Parathyroid adenoma (tissue), 2 donors: ENCODE results near the gene LINC00237.

ENCODE experiments used
- H2AFZ ChIP-seq: fragments of 300-600 bp; sonication (generic); one replicate; pipeline ENCODE4 v1.7.0; 2017; ENCODE audit warnings: antibody characterized with exemption, mild to moderate bottlenecking
- H3K27ac ChIP-seq: fragments of 300-600 bp; sonication (generic); one replicate; pipeline ENCODE4 v1.7.0; 2017
- H3K27me3 ChIP-seq: fragments of 300-600 bp; sonication (generic); one replicate; pipeline ENCODE4 v1.7.0; 2017; ENCODE audit warnings: low read length; ENCODE audit not compliant: control insufficient read depth, insufficient read depth
- H3K36me3 ChIP-seq: fragments of 300-600 bp; sonication (generic); one replicate; pipeline ENCODE4 v1.7.0; 2017; ENCODE audit warnings: low read length; ENCODE audit not compliant: control insufficient read depth, insufficient read depth
- H3K4me1 ChIP-seq: fragments of 300-600 bp; sonication (generic); one replicate; pipeline ENCODE4 v1.7.0; 2017; ENCODE audit warnings: control low read depth
- H3K4me2 ChIP-seq: fragments of 300-600 bp; sonication (generic); one replicate; pipeline ENCODE4 v1.7.0; 2017; ENCODE audit warnings: low read length
- H3K4me3 ChIP-seq: fragments of 300-600 bp; sonication (generic); one replicate; pipeline ENCODE4 v1.7.0; 2017; ENCODE audit warnings: low read depth, low read length
- H3K79me2 ChIP-seq: fragments of 300-600 bp; sonication (generic); one replicate; pipeline ENCODE4 v1.7.0; 2017; ENCODE audit warnings: control low read depth
- H3K9ac ChIP-seq: fragments of 300-600 bp; sonication (generic); one replicate; pipeline ENCODE4 v1.7.0; 2017; ENCODE audit warnings: mild to moderate bottlenecking
- H3K9me3 ChIP-seq: fragments of 300-600 bp; sonication (generic); one replicate; pipeline ENCODE4 v1.7.0; 2017; ENCODE audit warnings: low read length; ENCODE audit not compliant: control insufficient read depth
- CTCF ChIP-seq: fragments of 300-600 bp; sonication (generic); IDR thresholded peaks from one replicate; pipeline ENCODE4 v1.7.0; 2017; ENCODE audit warnings: antibody characterized with exemption, mild to moderate bottlenecking
- donor health status: primary hyperparathyroidism.

LINC00237 gene

DNA sequence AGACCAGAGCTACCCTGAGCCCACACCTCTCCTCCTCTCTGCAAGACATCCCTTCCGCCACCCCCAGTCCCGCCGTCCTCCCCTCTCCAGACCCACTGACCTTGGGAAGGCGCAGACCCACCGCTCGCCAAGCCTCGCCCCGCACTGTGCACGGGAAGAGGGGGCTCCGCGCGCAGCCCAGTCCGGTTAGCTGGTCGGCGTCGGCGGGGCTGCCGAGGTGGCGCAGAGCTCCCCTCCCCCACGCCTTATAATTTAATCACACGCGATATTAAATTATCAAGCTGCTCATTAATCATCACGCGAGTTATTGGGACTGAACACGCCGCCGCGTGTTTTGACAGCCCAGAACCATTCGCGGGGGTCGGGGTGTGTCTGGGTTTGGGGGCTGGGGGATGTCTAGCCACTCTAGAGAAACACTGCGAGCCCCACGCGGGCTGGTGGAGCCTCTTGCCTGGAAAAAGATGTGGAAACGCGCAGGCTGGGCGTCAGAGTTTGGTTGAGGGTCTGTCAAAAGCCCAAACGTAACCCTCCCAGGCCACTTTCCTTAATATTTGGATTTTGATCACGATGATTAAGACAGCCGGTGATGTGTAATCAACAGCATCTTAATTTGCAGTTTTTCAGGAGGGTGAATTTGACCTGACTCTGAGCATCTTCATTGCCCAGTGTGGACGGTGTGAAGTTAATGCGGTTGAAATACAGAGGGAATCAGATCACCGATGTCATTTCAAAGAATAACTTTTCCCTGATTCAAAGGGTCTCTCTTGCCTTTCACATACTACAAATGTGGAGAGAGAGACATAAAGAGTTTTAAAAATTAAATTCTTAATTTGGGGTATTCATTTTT, at the start of gene LINC00237:
Gene LINC00237 (minus strand): TSS at position 188 of the 847 bp plus-strand sequence.
- H3K9ac ChIP-seq: no peak within 1 kb of the TSS
- H3K9me3 ChIP-seq: no peaks in the 10 kb centered on the region
- no peak within 1 kb of the TSS for H2AFZ ChIP-seq
- H3K36me3 ChIP-seq: no peaks in the 10 kb centered on the region
- H3K79me2 ChIP-seq: no peaks in the 10 kb centered on the region
- peaks cover 19% of the 10 kb centered on the region for H3K27me3 ChIP-seq
- no peak within 1 kb of the TSS for H3K4me3 ChIP-seq
- TF ChIP-seq CTCF: no peak
- H3K27ac ChIP-seq: no peak within 1 kb of the TSS
- no peaks in the 10 kb centered on the region for H3K4me1 ChIP-seq
- H3K4me2 ChIP-seq: no peak within 1 kb of the TSS

DNA sequence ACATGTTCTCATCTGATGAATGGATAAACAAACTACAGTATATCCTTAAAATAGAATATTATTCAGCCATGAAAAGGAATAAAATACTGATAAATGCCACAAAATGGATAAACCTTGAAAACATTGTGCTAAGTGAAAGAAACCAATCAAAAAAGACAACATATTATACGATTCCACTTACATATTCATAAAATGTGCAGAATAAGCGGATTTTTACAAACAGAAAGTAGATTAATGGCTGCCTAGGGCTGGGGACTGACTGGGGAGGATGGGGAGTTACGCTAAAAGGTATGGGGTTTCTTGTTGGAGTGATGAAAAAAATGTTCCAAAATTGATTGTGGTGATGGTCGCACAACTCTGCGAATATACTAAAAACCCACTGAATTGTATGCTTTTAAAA, 49.1 kb upstream of the LINC00237 start:
- no peaks in the 10 kb centered on the region for H3K9me3 ChIP-seq
- H3K4me1 ChIP-seq: no peaks in the 10 kb centered on the region
- no peak overlapping the region for H3K4me3 ChIP-seq
- no peaks in the 10 kb centered on the region for H3K79me2 ChIP-seq
- H3K27me3 ChIP-seq: no peaks in the 10 kb centered on the region
- H3K9ac ChIP-seq: no peak overlapping the region
- H3K27ac ChIP-seq: no peak overlapping the region
- H2AFZ ChIP-seq: no peak overlapping the region
- no peak for TF ChIP-seq CTCF
- no peak overlapping the region for H3K4me2 ChIP-seq
- no peaks in the 10 kb centered on the region for H3K36me3 ChIP-seq

DNA sequence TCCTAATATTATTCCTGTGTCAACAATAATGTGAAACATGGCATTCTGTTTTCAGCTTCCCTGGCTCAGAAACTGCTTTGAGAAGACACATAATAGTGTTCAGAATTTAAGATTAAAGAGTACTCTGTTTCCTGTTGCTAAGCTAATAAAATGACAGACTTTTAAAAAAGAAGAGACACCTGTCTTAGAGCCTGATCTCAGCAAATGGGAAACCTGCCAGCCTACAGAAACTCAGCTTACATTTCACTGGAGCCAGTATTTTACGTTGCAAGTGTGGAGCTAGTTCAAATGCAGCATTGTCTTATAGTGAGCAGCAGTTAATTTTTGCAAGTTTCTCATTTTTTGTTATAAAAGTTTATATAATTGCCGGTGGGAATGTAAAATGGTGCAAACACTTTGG, 48.5 kb upstream of the LINC00237 start:
- Histone ChIP-seq H3K4me2 (no peak overlapping the region), H3K27me3 (no peaks in the 10 kb centered on the region), H3K4me3 (no peak overlapping the region), H3K9ac (no peak overlapping the region), H3K9me3 (no peaks in the 10 kb centered on the region), H3K4me1 (no peaks in the 10 kb centered on the region), H3K36me3 (no peaks in the 10 kb centered on the region), H2AFZ (no peak overlapping the region), H3K27ac (no peak overlapping the region), H3K79me2 (no peaks in the 10 kb centered on the region)
- no peak for TF ChIP-seq CTCF

GRCh38 chr20:21151791-21152190, 45.6 kb upstream of the LINC00237 start:
- Histone ChIP-seq H3K4me1 (no peaks in the 10 kb centered on the region), H2AFZ (no peak overlapping the region), H3K4me3 (no peak overlapping the region), H3K9me3 (no peaks in the 10 kb centered on the region), H3K27me3 (no peaks in the 10 kb centered on the region), H3K79me2 (no peaks in the 10 kb centered on the region), H3K4me2 (no peak overlapping the region), H3K9ac (no peak overlapping the region), H3K27ac (no peak overlapping the region), H3K36me3 (no peaks in the 10 kb centered on the region)
- no peak for TF ChIP-seq CTCF

DNA sequence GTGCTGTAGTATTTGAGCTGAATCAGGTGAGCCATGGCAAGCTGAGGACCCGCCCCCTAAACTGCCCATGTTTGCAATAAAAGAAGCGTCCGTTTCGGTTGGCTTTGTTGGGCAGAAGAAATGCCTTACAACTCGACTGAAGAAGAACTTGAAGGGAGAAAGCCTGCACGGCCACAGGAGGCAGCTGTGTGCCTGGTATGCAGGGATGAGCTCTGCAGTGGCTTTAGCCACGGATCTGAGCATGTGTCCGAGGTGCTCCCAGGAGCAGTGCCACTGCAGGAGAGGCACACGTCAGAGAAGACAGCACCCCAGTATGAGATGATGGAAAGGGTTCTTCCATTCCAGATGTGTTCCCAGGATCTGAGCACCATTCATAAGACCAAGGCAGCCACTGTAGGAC, 43.2 kb upstream of the LINC00237 start:
- Histone ChIP-seq H3K4me2 (no peak overlapping the region), H3K36me3 (no peaks in the 10 kb centered on the region), H3K4me3 (no peak overlapping the region), H3K79me2 (no peaks in the 10 kb centered on the region), H3K4me1 (no peaks in the 10 kb centered on the region), H3K9ac (no peak overlapping the region), H3K27ac (no peak overlapping the region), H2AFZ (no peak overlapping the region), H3K9me3 (no peaks in the 10 kb centered on the region), H3K27me3 (no peaks in the 10 kb centered on the region)
- TF ChIP-seq CTCF: no peak
